ENCODE measurements around the gene GALNT2. TPM values are rescaled to one million over a fixed set of nuclear protein-coding genes. Genes with fewer than 3 reads are reported as not detected.

The GALNT2 gene
- total and polyA plus RNA-seq, 2 of the 13 experiments (the other 11 are each of a cell fraction or from before 2014, with no cell fraction given) = 39.3 to 39.6 TPM

GRCh38 chr1:230312676-230313075 lies 245.6 kb downstream of the GALNT2 start:
- in situ Hi-C loops (cut with HindIII; ENCODE audit: extremely low pct_ligation_motif_present, low pct_unique_long_range_greater_than_20kb) = loop anchor here (5.0 to 10.0 kb wide), 2 partner anchors 338 to 650 kb away; no protein-coding TSS in a partner anchor
- no peaks in the 10 kb centered on the region for H3K36me3 ChIP-seq (replicated peaks in 1 of 2; ENCODE audit: control insufficient read depth in 1 of 2, insufficient read depth in 2 of 2, low read length in 2 of 2)
- 0 out of 2 replicates have a peak, but pooled peaks cover 5% of the 10 kb centered on the region for H3K4me1 ChIP-seq (ENCODE audit: insufficient read depth, low read length)
- 21% methylated on average over 3 of the region's 3 CpGs for WGBS (ENCODE audit: low lambda C conversion rate)
- ATAC-seq = no peak
- H3K27me3 ChIP-seq (ENCODE audit: control insufficient read depth in 1 of 2, insufficient read depth in 2 of 2, low read length in 2 of 2) = peaks cover 2 to 15% of the 10 kb centered on the region in 2 experiments; a peak in 3 of 5 replicates
- no peak for DNase-seq (ENCODE audit: low spot score)
- BruUV-seq (replicated peaks) = no TSS peak
- no peak overlapping the region for H3K4me3 ChIP-seq (replicated peaks in 1 of 3; ENCODE audit: insufficient read depth in 1 of 3, low read depth in 2 of 3, low read length in 3 of 3)
- intact Hi-C loops (cut with micrococcal nuclease; ENCODE audit: unreplicated experiment) = loop anchor here (5.0 kb wide), 1 partner anchor 330 kb away; no protein-coding TSS in a partner anchor
- no peak overlapping the region for H3K27ac ChIP-seq (ENCODE audit: extremely low read length, insufficient read depth, low read length)
- no peaks in the 10 kb centered on the region for H3K79me2 ChIP-seq (ENCODE audit: insufficient read depth, low read length)
- FAIRE-seq = no peak
- H2AFZ ChIP-seq (ENCODE audit: low read length) = no peak overlapping the region
- POLR2A ChIA-PET = no interaction called here
- no peak overlapping the region for H3K4me2 ChIP-seq (ENCODE audit: low read depth, low read length)
- H3K9ac ChIP-seq (ENCODE audit: insufficient read depth, low read depth, low read length) = no peak overlapping the region
- no peaks in the 10 kb centered on the region for H4K20me1 ChIP-seq (ENCODE audit: insufficient read depth, low read length)
- CTCF ChIA-PET (ENCODE audit: low intra/inter-chr PET ratio, low total read pairs) = no interaction called here
- TF ChIP-seq ZNF18 (CRISPR knock-in tag; IDR thresholded peaks at IDR 0.05; ENCODE audit: insufficient replicate concordance) (no peak), HDAC1 (CRISPR knock-in tag; IDR thresholded peaks at IDR 0.05) (no peak), JARID2 (CRISPR knock-in tag; IDR thresholded peaks at IDR 0.05; ENCODE audit: insufficient replicate concordance) (no peak), RXRB (CRISPR knock-in tag; IDR thresholded peaks at IDR 0.05; ENCODE audit: borderline replicate concordance) (no peak)
- H3K9me3 ChIP-seq (ENCODE audit: low read length) = no peaks in the 10 kb centered on the region

- no peak overlapping the region for H3K4me2 ChIP-seq (ENCODE audit: low read depth, low read length)
- BruUV-seq (replicated peaks) = no TSS peak
- no peaks in the 10 kb centered on the region for H3K9me3 ChIP-seq (ENCODE audit: low read length)
- in situ Hi-C loops (cut with HindIII; ENCODE audit: extremely low pct_ligation_motif_present, low pct_unique_long_range_greater_than_20kb) (loop anchor here (5.0 to 10.0 kb wide), 2 partner anchors 339 to 651 kb away; no protein-coding TSS in a partner anchor), intact Hi-C loops (cut with micrococcal nuclease; ENCODE audit: unreplicated experiment) (loop anchor here (5.0 kb wide), 1 partner anchor 331 kb away; no protein-coding TSS in a partner anchor)
- H3K4me1 ChIP-seq (ENCODE audit: insufficient read depth, low read length) = 0 out of 2 replicates have a peak, but pooled peaks cover 5% of the 10 kb centered on the region
- H4K20me1 ChIP-seq (ENCODE audit: insufficient read depth, low read length) = no peaks in the 10 kb centered on the region
- POLR2A ChIA-PET = no interaction called here
- H3K79me2 ChIP-seq (ENCODE audit: insufficient read depth, low read length) = no peaks in the 10 kb centered on the region
- no peak for DNase-seq (ENCODE audit: low spot score)
- H3K27me3 ChIP-seq (ENCODE audit: control insufficient read depth in 1 of 2, insufficient read depth in 2 of 2, low read length in 2 of 2) = peaks cover 2 to 15% of the 10 kb centered on the region in 2 experiments; a peak in 3 of 5 replicates
- H3K4me3 ChIP-seq (replicated peaks in 1 of 3; ENCODE audit: insufficient read depth in 1 of 3, low read depth in 2 of 3, low read length in 3 of 3) = no peak overlapping the region
- CTCF ChIA-PET (ENCODE audit: low intra/inter-chr PET ratio, low total read pairs) = no interaction called here
- 22% methylated on average over 12 of the region's 12 CpGs for WGBS (ENCODE audit: low lambda C conversion rate)
- H3K27ac ChIP-seq (ENCODE audit: extremely low read length, insufficient read depth, low read length) = no peak overlapping the region
- ATAC-seq = no peak
- H2AFZ ChIP-seq (ENCODE audit: low read length) = no peak overlapping the region
- H3K36me3 ChIP-seq (replicated peaks in 1 of 2; ENCODE audit: control insufficient read depth in 1 of 2, insufficient read depth in 2 of 2, low read length in 2 of 2) = no peaks in the 10 kb centered on the region
- no peak overlapping the region for H3K9ac ChIP-seq (ENCODE audit: insufficient read depth, low read depth, low read length)
- FAIRE-seq = no peak
- TF ChIP-seq SSRP1 (CRISPR knock-in tag; IDR thresholded peaks at IDR 0.05) (no peak), ELF3 (CRISPR knock-in tag; IDR thresholded peaks at IDR 0.05) (no peak), ZNF646 (CRISPR knock-in tag; IDR thresholded peaks at IDR 0.05) (no peak), FOXC1 (CRISPR knock-in tag; IDR thresholded peaks at IDR 0.05; ENCODE audit: borderline replicate concordance) (no peak)
Observed at GRCh38 chr1:230313453-230314141, 246.6 kb downstream of the GALNT2 start.

Measured in HepG2 (cell line).